Stimulated activated CD8-positive, alpha-beta memory T cell treated with anti-CD3 and anti-CD28 coated beads, Interleukin-15, amount 100 ng/mL, for 48 hours (primary cell): ENCODE data around the gene APBB2.

ENCODE experiments used
- DNase-seq, 2 donors: peaks; one replicate each; pipeline ENCODE4 v3.0.0-alpha.2; 2020; ENCODE audit warnings: low read depth in 2 of 2

APBB2 gene

DNA sequence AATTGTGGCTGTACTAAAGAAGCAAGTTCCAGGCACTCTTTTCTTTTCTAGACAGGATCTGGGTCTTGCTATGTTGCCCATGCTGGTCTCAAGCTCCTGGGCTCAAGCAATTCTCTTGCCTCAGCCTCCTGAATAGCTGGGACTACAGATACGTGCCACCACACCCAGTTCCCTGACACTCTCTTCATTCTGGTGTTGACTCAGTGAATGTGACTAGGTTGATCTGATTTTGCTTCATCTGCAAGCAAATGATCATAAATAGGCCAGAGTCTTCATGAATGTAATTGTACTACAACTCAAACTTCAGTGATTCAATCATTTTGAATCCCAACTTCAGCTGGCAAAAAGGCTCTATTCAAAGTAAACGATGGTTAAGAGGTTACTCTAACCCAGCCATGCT lies 78.5 kb downstream of the APBB2 start:
- DNase-seq = no peak

DNA sequence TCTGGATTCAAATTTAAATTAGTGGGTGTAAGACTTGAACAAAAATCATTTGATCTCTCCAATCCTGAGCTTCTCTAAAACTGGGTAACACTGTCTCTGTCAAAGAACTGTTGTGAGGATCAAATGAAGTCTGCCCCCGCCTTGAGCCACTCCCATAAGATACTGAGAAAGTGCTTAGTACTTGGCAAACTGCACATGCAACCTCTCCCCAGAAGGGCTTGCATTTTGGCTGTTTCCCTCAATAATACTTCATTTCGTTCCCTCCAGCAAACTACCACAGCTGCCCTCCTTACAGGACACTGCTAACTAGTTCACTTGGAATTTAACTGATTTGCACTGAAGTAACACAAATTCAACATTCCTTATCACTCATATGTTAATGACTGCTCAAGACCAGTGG lies 79.8 kb downstream of the APBB2 start:
- no peak for DNase-seq

DNA sequence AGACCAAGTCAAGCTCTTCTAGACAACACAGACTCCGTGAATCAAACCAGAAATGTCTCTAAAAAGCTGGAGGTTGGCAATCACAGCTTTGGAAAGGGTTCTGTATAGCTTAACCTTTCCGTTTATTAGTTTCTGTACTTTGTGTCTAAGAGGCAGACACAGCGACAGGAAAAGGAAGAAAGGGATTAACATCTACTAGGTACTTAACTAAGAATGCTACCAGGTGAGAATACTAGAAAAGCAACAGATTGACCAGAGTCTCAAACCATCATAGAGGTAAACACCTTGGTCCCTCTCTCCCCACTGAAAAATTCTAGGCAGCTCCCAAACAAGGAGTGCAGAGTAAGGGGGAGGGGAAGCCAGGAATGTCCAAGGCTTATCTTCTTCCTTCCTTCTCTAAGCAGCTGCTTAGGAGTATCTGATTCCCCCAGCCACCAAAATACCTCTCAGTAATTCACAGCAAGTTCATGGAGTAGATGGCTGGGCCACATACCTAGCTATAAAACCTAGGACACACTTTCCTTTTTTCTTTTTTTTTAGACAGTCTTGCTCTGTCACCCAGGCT lies 80.8 kb downstream of the APBB2 start:
- DNase-seq = no peak

DNA sequence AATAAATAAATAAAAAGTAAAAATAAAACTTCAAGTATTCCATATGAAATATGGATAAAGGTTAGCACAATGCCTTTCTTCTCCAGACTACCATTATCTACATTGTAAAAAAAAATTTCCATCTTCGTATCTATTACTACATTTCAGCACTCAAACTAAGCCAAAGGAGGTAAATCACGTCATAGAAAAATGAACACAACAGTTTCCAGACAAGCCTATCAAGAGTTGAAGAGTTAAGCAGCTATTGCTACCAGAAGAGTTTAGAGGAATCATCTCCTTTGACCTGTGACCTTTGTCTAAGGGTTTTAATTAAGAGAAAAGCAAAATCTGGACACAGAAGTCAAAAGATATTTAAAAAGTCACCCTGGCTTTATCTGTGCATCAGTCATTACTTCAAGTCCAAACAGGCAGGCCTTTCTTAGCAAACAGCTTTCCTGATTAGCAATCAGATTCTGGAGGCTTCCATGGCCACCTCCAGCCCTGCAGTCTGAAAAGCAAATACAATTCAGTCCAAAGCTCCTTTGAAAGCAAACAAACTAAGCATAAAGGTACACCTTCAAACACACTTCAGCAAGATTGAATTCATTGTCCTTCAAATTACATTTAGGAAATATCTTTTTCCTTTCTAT lies 82.2 kb downstream of the APBB2 start:
- DNase-seq = no peak

DNA sequence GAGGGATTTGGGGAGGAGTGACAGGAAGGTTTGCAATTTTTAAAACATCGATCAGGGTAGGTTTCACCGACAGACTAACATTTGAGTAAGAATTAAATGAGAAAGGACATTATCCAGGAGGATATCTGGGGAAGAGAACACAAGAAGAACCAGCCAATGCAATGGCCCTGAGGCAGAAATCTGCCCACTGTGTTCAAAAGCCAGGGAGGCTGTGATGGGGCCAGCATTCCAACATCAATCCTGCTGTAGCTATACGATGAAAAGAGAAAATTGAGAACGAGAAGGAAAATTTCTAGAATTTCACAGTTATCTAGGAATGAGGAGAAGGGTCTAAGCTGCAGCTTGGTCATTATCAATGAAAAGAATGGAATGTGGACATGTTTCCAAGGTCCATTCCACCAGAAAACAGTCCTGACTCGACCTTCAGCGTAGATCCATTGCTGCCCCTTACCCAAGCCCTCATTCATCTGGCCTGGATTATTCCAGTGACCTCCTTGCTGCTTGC lies 84.4 kb downstream of the APBB2 start:
- no peak for DNase-seq

DNA sequence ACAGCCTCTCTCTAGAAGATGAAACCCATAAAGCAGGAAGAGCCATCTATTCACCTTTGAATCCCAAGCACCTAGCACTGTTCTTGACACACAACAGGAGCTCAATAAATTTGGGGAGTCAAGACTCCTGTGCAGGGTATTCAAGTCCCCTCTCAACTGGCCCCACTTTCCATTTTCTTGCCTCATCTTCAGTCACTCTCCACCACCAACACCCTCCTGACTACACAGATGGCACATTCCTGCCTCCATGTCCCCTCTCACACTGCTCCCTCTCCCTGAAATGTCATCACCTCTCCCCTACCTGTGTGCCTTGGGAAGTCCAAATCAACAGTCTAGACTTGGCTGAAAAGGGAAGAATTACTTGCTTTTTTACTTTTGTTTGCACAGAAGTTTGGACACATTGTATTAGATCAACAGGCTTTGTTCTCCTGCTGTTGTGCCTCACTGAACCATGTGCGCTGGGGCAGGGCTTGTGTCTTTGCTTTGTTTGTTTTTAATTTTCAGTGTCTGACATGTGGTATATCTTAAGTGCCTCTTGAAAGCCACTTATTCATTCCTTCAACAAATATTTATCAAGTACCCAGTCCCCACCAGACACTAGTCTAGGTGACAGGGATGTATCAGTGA lies 85.1 kb downstream of the APBB2 start:
- no peak for DNase-seq

DNA sequence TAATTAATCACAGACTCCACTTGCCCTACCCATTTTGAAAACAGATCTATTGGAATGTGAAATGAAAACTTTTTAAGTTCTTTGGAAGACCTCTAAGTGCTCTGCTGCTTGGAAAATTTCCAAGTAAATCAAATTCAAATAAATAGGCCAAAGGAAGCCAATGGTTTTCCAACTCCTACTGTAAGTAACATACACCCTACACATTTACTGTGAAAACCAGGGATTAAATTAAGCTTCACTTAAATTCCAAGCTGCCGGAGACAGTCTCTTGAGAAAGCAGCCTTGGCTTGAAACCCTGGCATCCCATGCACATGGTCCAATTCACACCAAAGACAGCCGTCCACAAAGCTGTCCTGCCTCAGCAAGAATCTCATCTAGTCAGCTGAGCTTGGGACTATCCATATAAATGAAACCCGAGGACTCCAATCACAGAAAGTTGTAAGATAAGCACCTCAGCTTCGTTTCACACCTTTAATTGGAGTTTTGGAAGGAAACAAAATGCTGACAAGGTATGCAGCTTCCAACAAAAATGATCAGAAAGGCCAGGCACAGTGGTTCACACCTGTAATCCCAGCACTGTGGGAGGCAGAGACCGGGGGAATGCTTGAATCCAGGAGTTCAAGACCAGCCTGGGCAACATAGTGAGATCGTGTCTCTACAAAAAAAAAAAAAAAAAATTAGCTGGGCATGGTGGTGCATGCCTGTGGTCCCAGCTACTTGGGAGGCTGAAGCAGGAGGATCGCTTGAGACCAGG lies 88.6 kb downstream of the APBB2 start:
- no peak for DNase-seq

DNA sequence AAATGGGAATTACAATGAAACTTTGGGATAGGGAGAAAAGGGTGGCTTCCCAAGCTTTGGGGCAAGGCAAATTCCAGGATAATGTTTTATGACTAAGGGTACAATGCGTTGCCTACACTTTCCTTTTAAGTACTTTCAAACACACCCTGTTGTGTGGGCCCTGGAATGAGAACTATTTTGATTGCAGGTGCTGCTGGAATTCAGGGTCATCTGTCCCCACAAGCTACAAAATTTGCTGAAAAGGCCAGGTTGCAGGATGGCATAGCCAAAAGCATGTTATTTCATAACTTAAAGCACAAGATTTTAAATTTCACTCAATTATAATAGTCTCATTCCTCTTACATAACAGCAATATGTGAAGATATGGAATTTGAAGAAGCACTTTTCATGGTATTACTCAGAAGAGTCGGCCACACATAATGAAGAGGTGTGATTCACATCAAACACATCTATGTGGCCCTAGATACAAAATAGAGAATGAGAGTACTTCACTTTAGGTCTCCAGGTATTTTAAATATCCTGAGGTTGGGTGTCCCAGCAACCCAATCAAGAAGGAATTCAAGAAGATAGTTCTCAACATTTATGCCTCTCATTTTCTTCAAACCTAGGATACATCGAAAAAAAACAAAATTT lies 89.3 kb downstream of the APBB2 start:
- no peak for DNase-seq

DNA sequence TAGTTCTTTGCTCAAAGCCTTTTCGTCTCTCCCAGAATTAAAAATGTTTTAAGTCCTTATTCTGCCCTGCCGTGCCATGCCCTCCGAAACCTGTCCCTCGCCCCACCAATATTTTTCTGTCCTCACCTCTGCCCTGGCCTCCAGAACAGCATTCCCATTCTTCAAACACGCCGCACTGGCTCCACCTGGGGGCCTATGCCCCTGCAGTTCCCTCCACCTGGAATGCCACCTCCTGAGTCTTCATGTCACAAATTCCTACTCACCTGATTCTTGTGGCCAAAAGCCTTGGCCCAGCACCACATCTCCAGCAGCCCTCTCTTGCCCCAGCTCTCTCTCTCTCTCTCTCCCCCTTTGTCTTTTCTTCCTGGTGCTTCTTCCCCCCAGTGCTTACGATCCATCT lies 91.6 kb downstream of the APBB2 start:
- DNase-seq = no peak

DNA sequence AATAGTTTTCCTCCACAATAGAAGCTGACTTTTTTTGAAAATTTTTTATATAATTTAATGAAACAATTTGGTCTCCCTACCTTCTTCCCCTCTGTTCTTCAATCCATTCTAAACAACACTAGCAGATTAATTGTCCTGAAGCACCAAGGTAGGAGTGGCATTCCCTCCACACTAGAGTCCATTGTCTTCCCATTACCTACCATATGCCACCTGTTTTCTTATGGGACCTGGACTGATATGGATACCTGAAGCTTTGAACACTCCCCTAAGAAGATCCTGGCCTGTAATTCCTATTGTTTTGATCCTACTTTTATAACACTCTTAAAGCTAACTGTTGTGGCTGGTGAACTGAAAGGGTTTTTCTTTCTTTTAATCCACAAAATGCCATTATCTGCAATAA lies 92.0 kb downstream of the APBB2 start:
- DNase-seq = no peak

DNA sequence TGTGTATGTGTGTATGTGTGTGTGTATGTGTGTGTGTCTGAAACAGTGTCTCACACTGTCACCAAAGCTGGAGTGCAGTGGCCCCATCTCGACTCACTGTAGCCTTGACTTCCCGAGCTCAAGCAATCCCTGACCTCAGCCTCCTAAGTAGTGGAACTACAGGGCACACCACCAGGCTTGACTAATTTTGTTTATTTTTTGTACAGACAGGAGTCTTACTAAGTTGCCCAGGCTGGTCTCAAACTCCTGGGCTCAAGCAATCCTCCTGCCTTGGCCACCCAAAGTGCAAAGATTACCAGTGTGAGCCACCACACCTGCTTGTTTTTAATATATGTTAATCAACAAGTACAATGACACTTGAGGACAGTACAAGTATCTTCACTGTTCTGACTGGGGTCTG lies 92.4 kb downstream of the APBB2 start:
- DNase-seq = no peak

DNA sequence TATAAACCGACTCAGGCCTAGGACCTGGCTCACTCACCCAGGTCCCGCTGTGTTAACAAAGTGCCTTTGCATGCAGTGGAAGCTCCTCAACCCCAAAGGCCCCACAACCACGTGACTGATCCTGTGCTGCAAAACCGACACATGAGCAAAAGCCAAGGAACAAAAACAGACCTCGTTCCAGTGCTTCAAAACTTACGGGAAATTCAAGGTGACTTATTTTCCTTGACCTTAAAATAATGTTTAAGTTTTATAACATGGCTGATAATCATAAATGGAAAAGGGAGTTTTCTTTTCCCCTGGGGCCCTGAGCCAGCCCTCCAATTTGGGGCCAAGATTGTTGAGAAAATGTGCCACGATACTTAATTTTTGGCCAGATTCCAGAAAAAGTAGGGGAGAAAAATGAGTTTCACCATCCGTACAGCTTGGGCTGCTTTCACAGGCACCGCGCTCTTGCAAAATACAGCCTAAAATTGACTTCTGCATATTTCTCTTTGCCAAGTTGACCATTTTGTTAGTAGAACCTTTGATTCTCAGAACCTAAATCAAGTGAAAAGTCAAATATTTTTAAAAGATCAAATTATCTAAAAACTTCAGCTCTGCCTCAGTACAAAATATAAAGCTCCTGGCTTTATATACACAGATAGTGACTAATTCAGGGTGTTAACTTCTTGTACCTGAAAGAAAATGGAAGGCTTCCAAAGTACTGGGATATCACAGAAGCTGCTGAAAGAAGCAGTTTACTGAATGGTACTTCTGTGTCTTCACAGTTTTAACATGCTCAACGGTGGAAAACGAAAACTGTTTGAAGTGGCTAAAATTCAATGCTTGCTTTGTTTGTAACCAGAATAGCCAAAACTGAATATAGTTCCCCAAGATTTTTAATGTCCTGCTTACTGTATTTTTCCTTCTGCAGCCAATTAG lies 93.8 kb downstream of the APBB2 start:
- DNase-seq = no peak

DNA sequence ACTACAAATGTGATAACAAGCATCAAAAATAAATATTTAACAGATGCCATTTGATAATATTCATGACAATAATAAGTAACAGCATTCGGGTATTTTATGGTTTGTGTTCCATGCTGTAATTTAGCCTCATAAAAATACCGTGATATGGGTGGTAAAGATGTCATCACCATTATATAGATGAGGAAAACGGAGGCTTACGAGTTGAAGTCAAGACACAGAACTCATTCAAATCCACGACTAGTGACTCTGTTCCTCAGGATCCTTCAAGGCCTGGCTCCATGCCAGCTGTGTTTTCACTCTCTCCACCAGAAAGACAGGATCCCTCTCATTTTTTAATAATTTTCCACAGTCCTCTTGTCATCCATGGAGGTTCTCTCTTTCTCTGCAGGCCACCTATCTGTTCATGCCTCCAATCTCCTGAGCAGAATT lies 94.5 kb downstream of the APBB2 start:
- no peak for DNase-seq

DNA sequence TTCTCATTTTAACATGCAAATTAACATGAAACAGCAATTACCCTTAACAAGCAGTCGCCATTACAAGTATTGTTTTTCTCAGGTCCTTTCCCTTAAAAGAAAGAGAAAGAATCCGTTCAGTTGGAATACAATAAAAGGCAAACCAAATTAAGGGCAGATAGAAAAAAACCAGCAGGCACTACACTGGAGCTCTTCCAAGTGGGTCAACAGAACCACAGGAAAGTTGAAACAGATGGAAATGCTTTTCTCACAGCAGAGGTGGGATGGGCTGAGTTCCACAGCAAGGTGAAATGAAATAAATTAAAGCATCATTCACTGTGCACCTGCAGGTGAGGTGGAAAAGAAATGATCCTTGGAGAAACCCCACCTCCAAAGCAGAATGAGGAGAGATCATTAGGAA lies 102.6 kb downstream of the APBB2 start:
- DNase-seq = no peak

DNA sequence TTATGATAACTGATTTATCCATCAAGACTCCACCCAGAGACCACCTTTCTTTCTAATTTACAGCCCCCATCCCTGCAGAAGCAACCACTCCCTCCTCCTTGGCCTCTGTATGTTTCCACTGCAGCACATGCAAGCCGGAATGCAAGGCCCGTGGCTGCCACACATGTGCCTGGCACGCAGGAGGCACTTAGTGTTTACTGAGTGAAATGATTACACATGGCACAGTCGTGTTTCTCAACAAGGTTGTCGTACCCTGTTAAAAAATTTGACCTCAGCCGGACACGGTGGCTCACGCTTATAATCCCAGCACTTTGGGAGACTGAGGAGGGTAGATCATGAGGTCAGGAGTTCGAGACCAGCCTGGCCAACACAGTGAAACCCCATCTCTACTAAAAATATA lies 104.3 kb downstream of the APBB2 start:
- DNase-seq = no peak

DNA sequence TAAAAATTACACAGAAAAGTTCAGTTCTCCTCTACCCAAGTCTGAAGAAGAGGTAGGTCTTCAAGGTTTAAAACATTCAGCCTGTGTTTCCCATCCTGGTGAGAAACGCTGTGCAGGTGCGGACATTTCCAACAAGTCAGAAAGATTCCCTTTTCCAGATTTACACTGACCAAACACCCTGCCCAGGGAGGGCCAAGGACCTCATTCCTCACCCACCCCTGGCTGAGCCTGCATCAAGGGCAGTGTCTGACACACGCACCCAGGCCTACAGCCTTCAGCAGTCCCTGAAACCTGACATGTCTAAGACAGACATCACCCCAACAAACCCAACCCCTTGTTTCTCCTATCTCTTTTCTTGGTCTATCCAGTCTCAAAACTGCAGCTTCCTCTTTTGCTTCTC lies 105.9 kb downstream of the APBB2 start:
- DNase-seq = no peak

DNA sequence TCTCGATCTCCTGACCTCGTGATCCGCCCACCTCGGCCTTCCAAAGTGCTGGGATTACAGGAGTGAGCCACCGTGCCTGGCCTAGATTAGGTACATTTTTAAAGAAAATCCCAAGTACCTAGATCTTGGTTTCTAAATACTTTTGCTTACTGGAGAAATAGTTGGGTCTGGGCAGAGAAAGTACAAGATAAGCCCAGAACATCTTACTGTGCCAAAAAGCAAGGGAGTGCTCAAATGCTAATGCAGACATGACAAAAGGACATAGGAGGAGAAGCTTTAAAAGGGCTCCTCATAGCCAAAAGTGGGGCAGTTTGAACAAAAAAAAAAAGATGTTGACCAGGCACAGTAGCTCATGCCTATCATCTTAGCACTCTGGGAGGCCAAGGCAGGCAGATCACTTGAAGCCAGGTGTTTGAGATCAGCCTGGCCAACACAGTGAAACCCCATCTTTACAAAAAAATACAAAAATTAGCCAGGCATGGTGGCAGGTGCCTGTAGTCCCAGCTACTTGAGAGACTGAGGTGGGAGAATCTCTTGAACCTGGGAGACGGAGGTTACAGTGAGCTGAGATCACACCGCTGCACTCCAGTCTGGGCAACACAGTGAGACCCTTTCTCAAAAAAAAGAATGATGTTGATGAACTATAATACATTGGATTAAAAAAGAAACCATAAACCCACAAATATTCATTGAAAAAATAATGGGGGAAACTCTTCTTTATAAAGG lies 107.5 kb downstream of the APBB2 start:
- no peak for DNase-seq

DNA sequence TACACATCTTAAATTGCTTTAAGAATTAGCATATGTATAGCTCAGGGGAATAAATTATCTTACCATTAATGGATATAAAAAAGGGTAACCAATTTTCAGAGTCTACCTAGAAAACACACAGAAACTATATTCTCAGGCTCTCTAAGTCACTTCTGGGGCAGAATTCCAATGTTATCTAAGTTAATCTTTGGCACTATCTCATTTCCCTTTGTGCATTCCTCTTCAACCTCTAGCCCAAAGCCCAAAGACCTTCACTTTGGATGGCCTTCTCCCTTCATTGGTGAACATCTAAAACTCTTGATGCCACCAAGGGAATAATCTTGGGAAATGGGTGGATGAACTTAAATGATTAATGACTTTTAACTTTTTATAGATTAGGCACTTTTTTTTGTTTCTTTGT lies 108.3 kb downstream of the APBB2 start:
- DNase-seq = no peak

DNA sequence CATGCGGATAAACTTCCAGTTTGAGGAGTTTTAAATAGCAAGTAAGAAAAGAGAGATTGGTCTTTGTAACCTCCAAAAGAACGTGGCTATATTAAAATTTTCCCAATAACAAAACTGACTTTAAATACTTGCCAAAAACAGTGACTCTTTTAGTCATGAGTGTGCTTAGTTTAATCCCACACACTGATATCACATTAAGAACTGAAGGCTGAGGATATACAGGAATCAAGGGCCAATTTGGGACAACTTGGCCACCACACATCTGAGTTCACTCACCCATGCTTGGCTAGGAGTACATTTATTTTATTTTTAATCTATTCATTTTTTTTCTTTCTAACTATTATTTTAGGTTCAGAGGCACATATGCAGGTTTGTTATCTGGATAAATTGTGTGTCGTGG lies 110.2 kb downstream of the APBB2 start:
- DNase-seq = no peak

DNA sequence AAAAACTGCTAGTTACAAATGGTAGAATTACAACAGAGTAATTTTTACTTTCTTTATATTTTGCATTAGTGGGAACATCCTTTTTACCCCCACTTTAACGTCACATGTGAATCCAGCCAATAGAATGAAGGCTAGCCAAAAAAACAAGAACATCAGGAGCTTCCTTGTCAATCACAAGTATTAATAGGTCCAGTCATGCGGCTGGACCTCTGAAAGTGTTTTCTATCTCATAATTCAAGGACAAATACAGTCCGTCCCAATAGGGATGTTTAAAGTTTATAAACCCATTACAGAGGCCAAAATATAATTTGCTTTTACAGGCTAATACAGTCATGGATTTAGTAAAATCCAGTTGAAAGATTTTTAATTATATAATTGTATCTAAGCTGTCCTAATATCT lies 110.7 kb downstream of the APBB2 start:
- no peak for DNase-seq
